HG03432 (cell line): ENCODE data around the gene AVPR1A.
A peak's percentile ranks its signal among the peaks of the same experiment; 100 is the strongest.
"Not testable (repeated sequence)": the region's sequence is repeated elsewhere in the genome, so short reads cannot be mapped to it uniquely, and the experiment has no call there.

Source experiments
- ATAC-seq: cut with Tn5 transposase; IDR thresholded peaks from one replicate; pipeline ENCODE4 v1.9.1; 2021; ENCODE audit warnings: mild to moderate bottlenecking, moderate library complexity; ENCODE audit not compliant: unreplicated experiment

Gene AVPR1A

GRCh38 chr12:63150713-63151622, at the start of gene AVPR1A:
Gene AVPR1A, minus strand, starts transcription at chr12:63151201. Its CDS starts 365 bp downstream, at chr12:63150836.
- no peak for ATAC-seq

DNA sequence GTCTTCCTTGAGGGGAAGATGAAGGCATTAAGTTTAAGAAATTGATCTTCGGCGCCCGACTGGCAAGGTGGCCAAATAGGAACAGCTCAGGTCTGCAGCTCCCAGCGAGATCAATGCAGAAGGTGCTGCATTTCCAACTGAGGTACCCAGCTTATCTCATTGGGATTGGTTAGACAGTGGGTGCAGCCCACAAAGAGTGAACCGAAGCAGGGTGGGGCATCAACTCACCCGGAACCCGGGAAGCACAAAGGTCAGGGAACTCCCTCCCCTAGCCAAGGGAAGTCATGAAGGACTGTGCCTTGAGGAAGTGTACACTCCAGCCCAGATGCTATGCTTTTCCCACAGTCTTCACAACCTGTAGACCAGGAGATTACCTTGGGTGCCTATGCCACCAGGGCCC, 45.2 kb upstream of the AVPR1A start:
- ATAC-seq: no peak

GRCh38 chr12:63179224-63179623, 28.2 kb upstream of the AVPR1A start:
- ATAC-seq: no peak

GRCh38 chr12:63170321-63170720, 19.3 kb upstream of the AVPR1A start:
- no peak for ATAC-seq

DNA sequence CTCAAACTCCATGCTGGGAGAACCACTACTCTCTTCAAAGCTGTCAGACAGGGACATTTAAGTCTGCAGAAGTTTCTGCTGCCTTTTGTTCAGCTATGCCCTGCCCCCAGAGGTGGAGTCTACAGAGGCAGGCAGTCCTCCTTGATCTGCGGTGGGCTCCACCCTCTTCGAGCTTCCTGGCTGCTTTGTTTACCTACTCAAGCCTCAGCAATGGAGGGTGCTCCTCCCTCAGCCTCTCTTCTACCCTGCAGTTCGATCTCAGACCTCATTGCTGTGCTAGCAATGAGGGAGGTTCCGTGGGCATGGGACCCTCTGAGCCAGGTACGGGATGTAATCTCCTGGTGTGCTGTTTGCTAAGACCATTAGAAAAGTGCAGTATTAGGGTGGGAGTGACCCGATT, 16.7 kb upstream of the AVPR1A start:
- ATAC-seq: not testable (repeated sequence)

DNA sequence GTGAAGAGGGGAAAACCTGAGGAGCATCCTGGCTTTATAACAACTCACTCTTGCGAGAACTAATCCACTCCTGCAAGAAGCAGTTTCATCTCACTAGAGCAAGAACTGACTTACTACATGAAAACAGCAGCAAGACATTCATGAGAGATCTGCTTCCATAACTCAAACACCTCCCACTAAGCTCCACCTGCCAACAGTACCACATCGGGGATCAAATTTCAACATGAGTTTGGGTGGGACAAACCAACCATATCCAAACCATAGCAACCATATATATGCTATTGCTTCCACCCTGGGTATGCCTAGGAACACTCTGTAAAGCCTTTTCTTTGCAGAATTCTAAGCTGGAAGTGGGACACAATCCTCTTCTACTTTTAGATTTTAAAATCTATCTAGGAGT, 13.9 kb upstream of the AVPR1A start:
- ATAC-seq: no peak

- no peak for ATAC-seq
These were observed 12.5 kb upstream of the AVPR1A start for GRCh38 chr12:63163541-63163940.

- ATAC-seq: no peak
These were observed 4.4 kb upstream of the AVPR1A start for GRCh38 chr12:63155375-63155774.

- ATAC-seq: no peak
These were observed 3.6 kb upstream of the AVPR1A start for GRCh38 chr12:63154560-63154959.

DNA sequence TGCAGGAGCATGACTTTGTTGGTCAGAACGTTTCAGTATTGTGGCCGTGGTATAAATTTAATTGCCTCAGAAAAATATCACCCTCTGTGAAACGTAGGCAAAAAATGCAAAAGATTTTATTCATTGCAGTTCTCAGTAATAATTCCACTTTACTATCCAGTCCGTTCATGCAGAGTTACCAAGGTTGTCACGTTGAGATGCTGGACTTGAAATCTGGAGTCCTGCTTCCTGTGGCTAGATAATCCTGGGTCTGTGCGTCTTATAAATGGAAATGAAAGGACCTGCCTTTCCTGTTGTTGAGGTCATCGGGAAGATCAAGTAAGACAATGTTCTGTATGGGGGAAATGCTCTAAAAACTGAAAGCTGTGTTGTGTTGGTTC, 1.3 kb upstream of the AVPR1A start:
- ATAC-seq: no peak

DNA sequence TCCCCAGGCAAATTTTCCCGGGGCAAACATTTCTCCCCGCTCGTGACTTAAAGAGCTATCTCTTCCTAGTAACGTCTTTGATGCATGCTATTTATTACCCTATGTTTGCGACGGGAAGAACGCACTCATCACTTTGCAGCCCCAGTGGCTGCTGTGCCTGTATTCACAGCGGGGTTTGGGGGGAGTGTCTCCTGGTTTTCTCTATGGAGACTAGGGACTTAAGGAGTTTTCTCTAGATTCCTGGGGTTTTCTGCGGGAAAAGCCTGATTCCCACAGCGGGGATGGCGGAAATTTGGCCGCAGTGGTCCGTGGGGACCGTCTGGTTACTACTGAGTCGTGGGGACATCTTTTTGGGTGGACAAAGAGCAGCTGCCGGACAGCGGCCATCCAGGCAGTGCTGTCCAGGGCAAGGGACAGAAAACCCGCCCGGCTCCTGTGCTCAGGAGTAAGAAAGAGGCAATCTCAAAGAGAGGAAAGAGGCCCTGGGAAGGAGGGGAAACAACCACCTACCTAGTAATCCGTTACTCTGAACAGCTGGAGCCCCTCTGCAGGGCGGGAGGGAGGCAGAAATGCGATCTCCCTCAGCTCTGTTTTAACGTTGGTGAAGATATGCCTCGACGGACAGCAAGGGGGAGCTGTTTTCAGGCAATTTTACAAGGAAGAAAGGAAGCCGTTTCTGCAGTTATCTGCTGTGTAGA, 771 bp upstream of the AVPR1A start:
- ATAC-seq: peak; percentile 79

DNA sequence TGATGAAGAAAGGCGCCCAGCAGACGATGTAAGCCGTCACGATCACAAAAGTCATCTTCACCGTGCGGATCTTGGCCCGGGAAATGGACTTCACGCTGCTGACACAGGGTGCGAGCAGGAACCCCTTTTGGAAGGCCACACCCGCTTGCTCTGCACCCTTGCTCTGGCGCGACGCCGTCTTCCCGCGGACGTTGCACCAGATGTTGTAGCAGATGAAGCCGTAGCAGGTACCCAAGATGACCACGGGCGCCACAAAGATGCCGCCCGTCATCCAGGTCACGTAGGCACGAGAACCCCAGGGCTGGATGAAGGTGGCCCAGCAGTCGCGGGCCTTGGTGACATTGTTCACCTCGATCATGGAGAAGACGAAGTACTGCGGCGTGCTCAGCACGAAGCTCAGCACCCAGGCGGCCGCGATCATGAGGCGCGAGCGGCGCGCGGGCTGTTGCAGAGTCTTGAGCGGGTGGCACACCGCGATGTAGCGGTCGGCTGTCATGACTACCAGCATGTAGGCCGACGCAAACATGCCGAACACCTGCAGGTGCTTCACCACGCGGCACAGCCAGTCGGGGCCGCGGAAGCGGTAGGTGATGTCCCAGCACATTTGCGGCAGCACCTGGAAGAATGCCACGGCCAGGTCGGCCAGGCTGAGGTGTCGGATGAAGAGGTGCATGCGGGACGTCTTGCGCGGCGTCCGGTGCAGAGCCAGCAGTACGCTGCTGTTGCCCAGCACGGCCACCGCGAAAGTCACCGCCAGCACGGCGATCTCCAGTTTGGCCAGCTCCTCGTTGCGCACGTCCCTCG, 890 bp downstream of the AVPR1A start:
- ATAC-seq: no peak

- no peak for ATAC-seq
These were observed 6.4 kb downstream of the AVPR1A start for GRCh38 chr12:63144556-63144955.

- ATAC-seq: no peak
These were observed 12.5 kb downstream of the AVPR1A start for GRCh38 chr12:63138488-63138887.

DNA sequence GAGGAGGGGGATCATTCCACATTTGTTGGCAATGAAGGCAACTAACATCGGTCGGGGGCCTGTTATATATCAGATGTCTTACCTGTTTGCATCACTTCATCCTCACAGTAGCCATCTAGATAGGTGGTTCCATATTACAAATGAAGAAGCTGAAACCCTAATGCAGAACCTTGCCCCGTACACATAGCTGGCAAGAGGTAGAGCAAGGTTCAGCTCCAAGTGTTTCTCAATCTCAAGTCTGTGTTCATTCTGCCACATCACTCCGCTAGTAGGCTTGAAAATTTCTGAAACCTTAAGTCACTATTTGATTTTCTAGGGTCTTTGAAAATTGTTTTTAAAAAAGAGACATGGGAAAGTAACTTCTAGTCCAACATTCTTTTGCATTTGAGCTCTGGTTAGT, 17.0 kb downstream of the AVPR1A start:
- ATAC-seq: no peak

- no peak for ATAC-seq
These were observed 18.8 kb downstream of the AVPR1A start for GRCh38 chr12:63132201-63132600.

DNA sequence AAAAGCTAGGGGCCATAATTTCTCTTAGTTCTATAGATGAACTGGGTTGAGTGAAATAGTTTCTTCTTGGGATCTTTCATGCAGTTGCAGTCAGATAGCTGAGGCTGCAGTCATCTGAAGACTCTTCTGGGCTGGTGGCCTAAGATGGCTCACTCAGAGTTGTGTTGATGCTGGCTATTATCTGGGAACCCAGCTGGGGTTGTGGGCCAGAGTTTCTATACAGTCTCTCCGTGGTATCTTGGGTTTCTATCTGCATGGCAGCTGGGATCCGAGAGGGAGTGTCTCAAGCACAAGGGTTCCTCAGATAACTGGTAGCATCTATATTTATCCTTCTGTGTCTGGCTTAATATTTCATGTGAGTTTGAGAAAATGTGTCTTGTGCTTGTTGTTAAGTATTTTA, 21.1 kb downstream of the AVPR1A start:
- no peak for ATAC-seq

GRCh38 chr12:63124778-63125177, 26.2 kb downstream of the AVPR1A start:
- no peak for ATAC-seq

DNA sequence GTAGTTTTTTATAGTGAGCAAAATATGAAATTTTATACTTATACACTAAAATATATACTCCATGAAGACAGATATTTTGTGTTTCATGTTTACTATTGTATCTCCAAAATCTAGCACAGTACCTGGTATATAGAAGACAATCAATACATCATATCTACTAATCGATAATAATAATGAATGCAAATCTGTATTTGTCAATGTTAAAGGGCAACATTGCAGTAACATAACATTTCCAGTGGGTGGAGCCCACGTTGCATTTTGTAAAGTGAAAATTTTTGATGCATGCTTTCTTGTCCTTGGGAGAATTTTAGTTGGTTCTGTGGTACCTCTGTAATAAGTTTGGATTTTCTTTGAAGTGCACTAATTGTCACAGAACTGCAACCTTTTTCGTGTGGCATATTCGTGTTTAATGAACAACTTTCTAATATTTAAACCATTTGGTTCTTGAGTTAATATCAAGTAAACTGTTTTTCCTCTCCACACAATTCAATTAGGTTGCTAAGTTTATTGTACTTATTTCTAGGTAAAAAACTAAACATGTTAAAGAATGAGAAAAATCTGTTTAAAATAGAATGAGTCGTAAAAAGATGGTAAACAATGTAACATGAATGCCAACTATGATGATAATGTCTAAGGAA, 47.4 kb downstream of the AVPR1A start:
- ATAC-seq: peak; percentile 56

DNA sequence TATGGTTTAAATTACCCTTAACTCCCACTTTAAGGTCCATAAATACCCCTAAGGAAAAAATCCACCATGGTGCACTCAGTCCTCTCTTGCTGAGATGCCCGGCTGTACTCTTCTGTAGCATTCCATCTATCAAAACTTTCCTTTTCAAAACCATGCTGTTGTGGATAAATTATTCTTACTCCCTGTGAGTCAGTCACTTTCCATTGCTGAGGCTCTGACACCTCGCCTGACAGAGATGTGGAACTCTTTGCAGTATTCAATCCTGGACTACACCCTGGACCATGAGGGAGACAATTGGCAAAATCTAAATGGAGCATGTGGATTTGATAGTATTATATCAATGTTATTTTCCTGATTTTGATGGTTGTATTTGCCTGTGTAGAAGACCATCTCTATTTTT, 49.1 kb downstream of the AVPR1A start:
- ATAC-seq: no peak

DNA sequence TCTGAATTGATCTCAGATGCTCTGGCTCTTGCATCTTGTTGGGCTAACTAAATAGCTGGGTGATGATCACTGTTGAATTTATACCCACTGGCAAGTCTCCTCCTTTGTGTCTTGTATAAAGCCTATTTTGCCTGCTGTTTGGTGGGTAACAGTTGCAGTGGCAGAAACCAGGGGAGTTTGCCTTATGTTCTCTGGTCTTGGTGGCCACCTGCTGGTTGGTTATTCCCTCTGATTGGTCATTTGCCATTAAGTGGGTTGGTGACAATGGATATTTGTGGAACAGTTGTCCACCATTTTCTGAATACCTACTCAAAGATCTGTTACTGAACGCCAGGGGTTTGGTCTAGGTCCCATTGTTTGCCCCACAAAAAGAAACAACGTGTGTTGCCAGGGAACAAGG, 52.1 kb downstream of the AVPR1A start:
- ATAC-seq: no peak
